Panc1 (cell line): ENCODE measurements around the gene NLRC5. TPM values are rescaled to one million over a fixed set of nuclear protein-coding genes. Genes with fewer than 3 reads are reported as not detected.

Source experiments
- ATAC-seq: fragments of 200-7000 bp; cut with Tn5 transposase; 2 replicates; pipeline ENCODE4 v1.9.1; 2020; ENCODE audit warnings: mild to moderate bottlenecking, moderate library complexity
- BruUV-seq: library from RNA; stranded (reverse); fragments of 400-500 nt; replicated peaks from 2 replicates; lab custom pipeline; 2021; lab: Mats Ljungman, UMichigan
- CTCF ChIA-PET: fragments of 300-600 bp; sonication (Branson Sonifier 250); formaldehyde crosslinking; loops from one replicate; lab custom pipeline; 2022; ENCODE audit warnings: antibody characterized with exemption; lab: Charles Lee
- POLR2A ChIA-PET: fragments of 300-600 bp; sonication (Branson Sonifier 250); formaldehyde crosslinking; loops from one replicate; lab custom pipeline; 2022; ENCODE audit warnings: antibody characterized with exemption; lab: Charles Lee
- DNase-seq: peaks from one replicate; pipeline ENCODE4 v3.0.0-alpha.2; 2010; ENCODE audit warnings: low read depth, low spot score
- H3K27ac ChIP-seq: 2 replicates; pipeline ENCODE4 v1.5.1; 2011; ENCODE audit warnings: mild to moderate bottlenecking, low read length, inconsistent platforms
- H3K27me3 ChIP-seq: fragments of 200-500 bp; sonication (Bioruptor generic); 2 replicates; pipeline ENCODE4 v1.6.0; 2014; ENCODE audit warnings: low read length, inconsistent platforms; ENCODE audit not compliant: control insufficient read depth, insufficient read depth
- H3K36me3 ChIP-seq: fragments of 200-500 bp; sonication (Bioruptor generic); 2 replicates; pipeline ENCODE4 v1.5.1; 2014; ENCODE audit warnings: inconsistent platforms, mild to moderate bottlenecking, low read length, moderate library complexity; ENCODE audit not compliant: control insufficient read depth, insufficient read depth
- H3K4me1 ChIP-seq: 2 replicates; pipeline ENCODE4 v1.5.1; 2011; ENCODE audit warnings: inconsistent platforms, mild to moderate bottlenecking, low read length, moderate library complexity; ENCODE audit not compliant: control insufficient read depth, insufficient read depth
- H3K4me3 ChIP-seq, 2 experiments: 2 replicates each; pipeline ENCODE4 v1.5.1; 2011 to 2012; ENCODE audit warnings: low read depth in 2 of 2, low read length in 2 of 2, mild to moderate bottlenecking in 2 of 2, inconsistent platforms in 1 of 2, moderate library complexity in 1 of 2
- H3K9me3 ChIP-seq: fragments of 200-500 bp; sonication (Bioruptor generic); 2 replicates; pipeline ENCODE4 v1.5.1; 2014; ENCODE audit warnings: low read depth, mild to moderate bottlenecking, inconsistent platforms, low read length, moderate library complexity; ENCODE audit not compliant: control insufficient read depth, insufficient read depth
- CTCF ChIP-seq: fragments of 450-650 bp; IDR thresholded peaks from 2 replicates; pipeline ENCODE4 v1.5.1; 2017; ENCODE audit warnings: mild to moderate bottlenecking
- POLR2AphosphoS5 ChIP-seq: IDR thresholded peaks from 2 replicates; pipeline ENCODE4 v1.6.1; 2012; ENCODE audit warnings: mild to moderate bottlenecking, low read depth, low read length, moderate library complexity
- REST ChIP-seq, 2 experiments: IDR thresholded peaks; 2 replicates each; pipeline ENCODE4 v1.6.1; 2011 to 2012; ENCODE audit warnings: low read depth in 2 of 2, control low read depth in 1 of 2, low read length in 1 of 2, mild to moderate bottlenecking in 1 of 2, moderate library complexity in 1 of 2; ENCODE audit not compliant: insufficient read depth in 1 of 2
- SIN3A ChIP-seq: IDR thresholded peaks from 2 replicates; pipeline ENCODE4 v1.6.1; 2012; ENCODE audit warnings: low read depth, mild to moderate bottlenecking, low read length, moderate library complexity, borderline replicate concordance; ENCODE audit not compliant: insufficient read depth
- TCF7L2 ChIP-seq: IDR thresholded peaks from 2 replicates; pipeline ENCODE4 v1.6.1; 2011; ENCODE audit warnings: mild to moderate bottlenecking, low read depth, low read length, inconsistent platforms
- in situ Hi-C: cut with HindIII; loops from 2 replicates; pipeline ENCODE4 v1.10.0; 2016; ENCODE audit warnings: low sequenced_read_pairs, low pct_unique_long_range_greater_than_20kb
- intact Hi-C: fragments of 100-400 bp; cut with micrococcal nuclease; formaldehyde crosslinking; loops from one replicate; pipeline ENCODE4 v1.10.0; 2022; ENCODE audit not compliant: unreplicated experiment
- total RNA-seq: library from RNA; stranded (reverse); gene quantifications from one replicate; pipeline ENCODE4 v1.2.1, GENCODE V29; 2021; ENCODE audit not compliant: unreplicated experiment

Gene NLRC5
- total RNA-seq, 1 experiment from 2014 or later: 8.8 TPM

- Histone ChIP-seq H3K27ac (no peak overlapping the region), H3K36me3 (peaks cover 31% of the 10 kb centered on the region), H3K4me1 (no peaks in the 10 kb centered on the region; the same call in 1 of the 2 replicates), H3K27me3 (no peaks in the 10 kb centered on the region), H3K9me3 (no peaks in the 10 kb centered on the region), H3K4me3 (no peak overlapping the region)
- BruUV-seq: no TSS peak
- ChIA-PET POLR2A (no interaction called here), CTCF (no interaction called here)
- no peak for TF ChIP-seq TCF7L2
- no peak for TF ChIP-seq POLR2AphosphoS5
- no peak for TF ChIP-seq CTCF
- TF ChIP-seq REST (IDR thresholded peaks at IDR 0.05; ENCODE audit: insufficient read depth in 1 of 2, low read depth in 2 of 2, low read length in 1 of 2): no peak
- TF ChIP-seq SIN3A: no peak
- intact Hi-C loops (no loop called here), in situ Hi-C loops (no loop called here)
- DNase-seq (no peak), ATAC-seq (no peak)
These were observed 48.3 kb upstream of the NLRC5 start for GRCh38 chr16:56941092-56941491.

GRCh38 chr16:56941856-56942331 lies 47.5 kb upstream of the NLRC5 start:
- in situ Hi-C loops: no loop called here
- peaks cover 26% of the 10 kb centered on the region for H3K36me3 ChIP-seq
- no TSS peak for BruUV-seq
- ATAC-seq (no peak), DNase-seq (no peak)
- ChIA-PET CTCF (no interaction called here), POLR2A (interaction anchor here (0.6 kb wide), 1 partner anchor 21 kb away, joined by 3 read pairs; no protein-coding TSS in a partner anchor)
- H3K27me3 ChIP-seq: no peaks in the 10 kb centered on the region
- H3K9me3 ChIP-seq: no peaks in the 10 kb centered on the region
- H3K27ac ChIP-seq: no peak overlapping the region
- TF ChIP-seq REST (IDR thresholded peaks at IDR 0.05; ENCODE audit: insufficient read depth in 1 of 2, low read depth in 2 of 2, low read length in 1 of 2): no peak
- TF ChIP-seq POLR2AphosphoS5: no peak
- TF ChIP-seq CTCF: no peak
- TF ChIP-seq TCF7L2: no peak
- no peak for TF ChIP-seq SIN3A
- no peaks in the 10 kb centered on the region; the same call in 1 of the 2 replicates for H3K4me1 ChIP-seq
- no peak overlapping the region for H3K4me3 ChIP-seq
- intact Hi-C loops: no loop called here
